Activated T-cell treated with anti-CD3 and anti-CD28 coated beads, Interleukin-2, amount 50 U/mL, for 72 hours (primary cell): Measurements from ENCODE around the gene MXRA7. TPM values are rescaled to one million over a fixed set of nuclear protein-coding genes. Genes with fewer than 3 reads are reported as not detected.
"Not testable (repeated sequence)": the region's sequence is repeated elsewhere in the genome, so short reads cannot be mapped to it uniquely, and the experiment has no call there.

Experiments used
- ATAC-seq, 2 donors: fragments of 150-1000 bp; cut with Tn5 transposase; replicated peaks in 1 of 2; 2 replicates each; pipeline ENCODE4 v1.10.0; 2021; ENCODE audit warnings: moderate library complexity in 2 of 2, mild to moderate bottlenecking in 1 of 2
- DNase-seq, 2 donors: peaks; one replicate each; pipeline ENCODE4 v3.0.0; 2021 to 2022; ENCODE audit warnings: mixed read lengths in 1 of 2
- H3K27ac Mint-ChIP-seq: one replicate; pipeline ENCODE4 v1.8.0; 2022; ENCODE audit warnings: mild to moderate bottlenecking, moderate library complexity, mixed read lengths
- H3K27me3 Mint-ChIP-seq: one replicate; pipeline ENCODE4 v1.8.0; 2022; ENCODE audit warnings: low read depth, mixed read lengths
- H3K36me3 Mint-ChIP-seq, 2 donors: one replicate each; pipeline ENCODE4 v1.8.0; 2022; ENCODE audit warnings: mixed read lengths in 2 of 2, mild to moderate bottlenecking in 1 of 2; ENCODE audit not compliant: insufficient read depth in 2 of 2
- H3K4me1 Mint-ChIP-seq: one replicate; pipeline ENCODE4 v1.8.0; 2022; ENCODE audit warnings: low read depth, mixed read lengths
- H3K4me3 Mint-ChIP-seq, 2 donors: one replicate each; pipeline ENCODE4 v1.8.0; 2022; ENCODE audit warnings: mild to moderate bottlenecking in 2 of 2, mixed read lengths in 2 of 2, moderate library complexity in 2 of 2
- H3K9me3 Mint-ChIP-seq, 2 donors: one replicate each; pipeline ENCODE4 v1.8.0; 2022; ENCODE audit warnings: mixed read lengths in 2 of 2
- total RNA-seq, 2 donors: library from RNA; stranded (reverse); gene quantifications; one replicate each; pipeline ENCODE4 v1.2.3, GENCODE V29; 2022

The MXRA7 gene
- total RNA-seq, 2 donors from 2014 or later: 17.4 to 21.8 TPM

DNA sequence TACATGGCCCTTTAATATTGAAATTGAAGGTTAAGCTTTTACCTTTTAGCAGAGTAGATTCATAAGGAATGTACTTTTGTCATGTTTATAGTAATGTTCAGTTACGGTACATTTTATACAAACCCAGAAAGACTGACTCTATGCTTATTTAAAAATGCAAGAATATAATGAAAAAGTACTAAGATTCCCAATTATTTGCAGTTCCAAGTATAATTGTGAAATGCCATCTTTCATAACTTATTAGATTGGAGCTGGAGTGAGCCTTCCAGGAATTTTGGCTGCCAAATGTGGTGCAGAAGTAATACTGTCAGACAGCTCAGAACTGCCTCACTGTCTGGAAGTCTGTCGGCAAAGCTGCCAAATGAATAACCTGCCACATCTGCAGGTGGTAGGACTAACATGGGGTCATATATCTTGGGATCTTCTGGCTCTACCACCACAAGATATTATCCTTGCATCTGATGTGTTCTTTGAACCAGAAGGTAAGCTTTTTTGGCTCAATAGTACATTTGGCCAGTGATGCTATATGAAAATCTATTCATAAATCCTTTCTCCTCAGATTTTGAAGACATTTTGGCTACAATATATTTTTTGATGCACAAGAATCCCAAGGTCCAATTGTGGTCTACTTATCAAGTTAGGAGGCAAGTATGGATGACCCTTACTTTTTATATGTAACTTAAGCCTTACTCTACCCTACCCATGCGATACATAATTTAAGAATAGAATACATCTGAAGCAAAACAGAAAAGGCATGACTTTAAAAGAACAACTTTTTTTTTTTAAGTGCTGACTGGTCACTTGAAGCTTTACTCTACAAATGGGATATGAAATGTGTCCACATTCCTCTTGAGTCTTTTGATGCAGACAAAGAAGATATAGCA lies 22.2 kb upstream of the MXRA7 start:
- peak overlapping the region; percentile 97 for H3K27ac Mint-ChIP-seq
- no peak for DNase-seq
- peaks cover 60% of the 10 kb centered on the region for H3K4me1 Mint-ChIP-seq

DNA sequence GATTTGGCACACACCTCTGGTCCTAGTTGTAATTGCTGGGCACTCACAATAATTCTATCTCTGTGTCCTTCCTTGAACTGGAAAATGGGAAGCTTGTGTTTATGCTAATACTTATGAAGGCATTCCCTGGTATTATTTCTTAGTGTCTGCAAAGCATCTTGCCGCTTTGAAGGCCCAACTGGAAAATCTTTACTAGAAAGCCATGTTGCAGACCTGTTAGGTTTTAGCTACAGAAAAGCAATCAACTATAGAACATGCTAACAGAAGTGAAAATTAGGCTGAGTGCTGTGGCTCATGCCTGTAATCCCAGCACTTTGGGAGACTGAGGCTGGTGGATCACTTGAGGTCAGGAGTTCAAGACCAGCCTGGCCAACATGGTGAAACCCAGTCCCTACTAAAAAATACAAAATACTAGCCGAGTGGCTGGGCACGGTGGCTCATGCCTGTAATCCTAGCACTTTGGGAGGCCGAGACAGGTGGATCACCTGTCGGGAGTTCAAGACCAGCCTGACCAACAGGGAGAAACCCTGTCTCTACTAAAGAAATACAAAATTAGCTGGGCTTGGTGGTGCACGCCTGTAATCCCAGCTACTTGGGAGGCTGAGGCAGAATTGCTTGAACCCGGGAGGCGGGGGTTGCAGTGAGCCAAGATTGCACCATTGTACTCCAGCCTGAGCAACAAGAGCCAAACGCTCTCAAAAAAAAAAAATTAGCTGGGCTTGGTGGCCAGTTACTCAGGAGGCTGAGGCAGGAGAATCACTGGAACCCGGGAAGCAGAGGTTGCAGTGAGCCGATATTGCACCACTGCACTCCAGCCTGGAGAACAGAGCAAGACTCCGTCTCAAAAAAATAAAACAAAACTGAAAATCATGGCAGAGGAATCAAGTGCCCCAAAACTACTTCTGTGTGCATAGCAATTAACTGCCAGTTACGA lies 21.3 kb upstream of the MXRA7 start:
- ATAC-seq, DNase-seq, H3K27me3 Mint-ChIP-seq, H3K9me3 Mint-ChIP-seq: not testable (repeated sequence)
- Mint-ChIP-seq H3K27ac (peak overlapping the region; percentile 91), H3K36me3 (peaks cover 22 to 46% of the 10 kb centered on the region in 2 donors), H3K4me3 (peak overlapping the region; percentile 12 to 94), H3K4me1 (peaks cover 64% of the 10 kb centered on the region)

More for the DNA sequence above, 22.2 kb upstream of the MXRA7 start:
- no peaks in the 10 kb centered on the region for H3K27me3 Mint-ChIP-seq
- peaks cover 21 to 44% of the 10 kb centered on the region in 2 donors for H3K36me3 Mint-ChIP-seq
- no peak for ATAC-seq
- peak overlapping the region; percentile 94 for H3K4me3 Mint-ChIP-seq
- H3K9me3 Mint-ChIP-seq: no peaks in the 10 kb centered on the region

DNA sequence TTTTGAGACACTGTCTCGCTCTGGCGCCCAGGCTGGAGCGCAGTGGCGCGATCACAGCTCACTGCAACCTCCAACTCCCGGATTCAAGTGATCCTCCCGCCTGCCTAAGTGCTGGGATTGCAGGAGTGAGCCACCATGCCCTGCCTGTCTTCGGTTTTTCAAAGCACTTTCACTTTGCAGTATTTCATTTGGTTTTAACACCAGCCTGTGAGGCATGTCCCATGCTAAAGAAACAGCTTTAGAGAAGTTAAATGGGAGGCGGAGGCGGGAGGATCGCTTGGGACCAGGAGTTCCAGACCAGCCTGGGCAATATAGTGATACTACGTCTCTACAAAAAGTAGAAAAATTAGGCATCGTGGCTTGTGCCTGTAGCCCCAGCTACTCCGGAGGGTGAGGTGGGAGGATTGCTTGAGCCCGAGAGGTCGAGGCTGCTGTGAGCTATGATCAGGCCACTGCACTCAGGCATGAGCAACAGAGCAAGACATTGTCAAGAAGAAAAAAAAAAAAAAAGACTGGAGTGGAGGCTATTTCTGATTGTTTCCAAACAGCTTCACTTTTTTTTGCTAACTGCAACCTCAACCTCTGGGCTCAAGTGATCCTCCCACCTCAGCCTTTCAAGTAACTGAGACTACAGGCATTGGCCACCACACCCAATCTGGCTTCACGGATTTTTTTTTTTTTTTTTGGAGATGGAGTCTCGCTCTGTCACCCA lies 17.1 kb upstream of the MXRA7 start:
- Mint-ChIP-seq H3K4me3 (peak overlapping the region; percentile 92 to 100), H3K4me1 (peaks cover 63% of the 10 kb centered on the region), H3K36me3 (peaks cover 10 to 32% of the 10 kb centered on the region in 2 donors), H3K27me3 (no peaks in the 10 kb centered on the region), H3K9me3 (no peaks in the 10 kb centered on the region), H3K27ac (peak overlapping the region; percentile 99)
- no peak for ATAC-seq
- DNase-seq: peak in 1 of 2 donors; percentile 37

DNA sequence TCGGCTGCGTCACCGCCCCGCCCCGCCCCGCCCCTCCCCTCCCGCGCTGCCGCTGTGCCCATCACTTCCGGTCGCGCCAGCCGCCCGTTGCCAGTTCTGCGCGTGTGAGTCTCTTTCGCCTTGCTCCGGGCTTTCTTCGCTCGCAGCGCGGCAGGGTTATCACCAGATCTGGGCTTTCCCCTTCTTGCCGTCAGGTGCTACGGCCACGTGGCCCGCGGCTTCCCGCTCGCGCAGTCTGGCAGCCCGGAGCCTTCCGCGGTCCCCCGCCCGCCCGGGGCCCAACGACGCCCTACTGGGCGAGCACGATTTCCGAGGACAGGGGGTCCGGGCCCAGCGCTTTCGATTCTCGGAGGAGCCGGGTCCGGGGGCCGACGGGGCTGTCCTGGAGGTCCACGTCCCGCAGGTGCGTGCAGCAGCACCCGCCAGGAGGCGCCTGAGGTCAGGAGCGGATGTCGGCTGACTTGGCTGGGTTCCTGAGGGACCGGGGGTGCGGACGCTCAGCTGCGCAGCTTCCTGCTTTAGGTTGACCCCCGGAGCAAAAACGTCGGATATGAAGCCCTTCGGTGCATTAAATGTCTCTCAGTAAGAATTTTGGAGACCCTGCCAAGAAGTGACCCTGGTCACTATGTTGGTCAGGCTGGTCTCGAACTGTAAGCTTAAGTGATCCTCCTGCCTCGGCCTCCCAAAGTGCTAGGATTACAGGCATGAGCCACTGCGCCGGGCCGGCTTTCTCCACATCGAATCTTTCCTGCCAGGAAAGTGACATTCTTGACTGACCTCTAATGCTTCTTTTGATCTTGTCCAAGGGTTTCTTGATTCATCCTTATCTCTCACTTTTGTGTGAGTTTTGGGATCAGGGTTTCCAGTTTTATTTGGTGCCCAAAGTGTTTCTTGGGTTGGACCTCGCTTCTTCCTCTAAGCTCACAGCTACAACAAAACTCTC lies 16.3 kb upstream of the MXRA7 start, which contains the start of gene METTL23:
Gene METTL23 (plus strand): TSS at position 64 of the 943 bp plus-strand sequence. CDS start 2,872 bp downstream, outside the sequence.
- peaks cover 55% of the 10 kb centered on the region for H3K4me1 Mint-ChIP-seq
- no peaks in the 10 kb centered on the region for H3K27me3 Mint-ChIP-seq
- peak within 1 kb of the TSS; percentile 99 for H3K27ac Mint-ChIP-seq
- H3K4me3 Mint-ChIP-seq: peak within 1 kb of the TSS; percentile 92 to 100
- DNase-seq: peak; percentile 88 to 97
- peak; percentile 74 to 75 for ATAC-seq
- no peaks in the 10 kb centered on the region for H3K9me3 Mint-ChIP-seq
- peaks cover 10 to 34% of the 10 kb centered on the region in 2 donors for H3K36me3 Mint-ChIP-seq

DNA sequence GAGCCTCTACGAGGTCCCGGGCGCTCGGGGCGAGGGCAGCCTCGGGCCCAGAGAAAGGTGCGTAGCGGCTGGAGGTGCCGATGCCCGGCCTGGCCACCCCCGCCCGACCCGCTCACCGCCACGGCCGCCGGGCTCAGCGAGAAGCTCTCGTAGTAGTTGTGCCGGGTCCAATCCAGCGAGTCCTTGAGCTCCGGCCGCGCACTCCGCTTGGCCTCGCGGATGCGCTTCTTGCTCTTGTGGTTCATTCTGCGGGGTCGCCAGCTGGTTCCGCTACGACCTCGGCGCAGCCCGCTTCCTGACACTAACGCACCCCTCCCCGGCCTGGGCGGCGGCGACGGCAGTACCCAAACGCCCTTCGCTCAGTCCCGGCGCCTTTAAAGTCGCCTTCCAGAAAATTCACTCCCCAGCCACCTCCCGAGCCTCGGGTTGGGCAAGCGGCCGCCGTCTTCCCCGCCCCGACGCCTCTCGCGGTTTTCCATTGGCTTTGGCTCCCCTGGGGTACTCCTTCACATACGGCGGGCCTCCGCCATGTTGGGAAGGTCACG lies 15.5 kb upstream of the MXRA7 start, which contains the start of gene JMJD6:
Gene JMJD6 (minus strand): TSS at position 376 of the 545 bp plus-strand sequence. CDS start 131 bp downstream, at position 245.
- peak; percentile 77 to 79 for ATAC-seq
- H3K27me3 Mint-ChIP-seq: no peaks in the 10 kb centered on the region
- peaks cover 14 to 39% of the 10 kb centered on the region in 2 donors for H3K36me3 Mint-ChIP-seq
- peak within 1 kb of the TSS; percentile 99 for H3K27ac Mint-ChIP-seq
- peak within 1 kb of the TSS; percentile 92 to 100 for H3K4me3 Mint-ChIP-seq
- peak in 1 of 2 donors; percentile 94 for DNase-seq
- H3K4me1 Mint-ChIP-seq: peaks cover 58% of the 10 kb centered on the region
- H3K9me3 Mint-ChIP-seq: no peaks in the 10 kb centered on the region

DNA sequence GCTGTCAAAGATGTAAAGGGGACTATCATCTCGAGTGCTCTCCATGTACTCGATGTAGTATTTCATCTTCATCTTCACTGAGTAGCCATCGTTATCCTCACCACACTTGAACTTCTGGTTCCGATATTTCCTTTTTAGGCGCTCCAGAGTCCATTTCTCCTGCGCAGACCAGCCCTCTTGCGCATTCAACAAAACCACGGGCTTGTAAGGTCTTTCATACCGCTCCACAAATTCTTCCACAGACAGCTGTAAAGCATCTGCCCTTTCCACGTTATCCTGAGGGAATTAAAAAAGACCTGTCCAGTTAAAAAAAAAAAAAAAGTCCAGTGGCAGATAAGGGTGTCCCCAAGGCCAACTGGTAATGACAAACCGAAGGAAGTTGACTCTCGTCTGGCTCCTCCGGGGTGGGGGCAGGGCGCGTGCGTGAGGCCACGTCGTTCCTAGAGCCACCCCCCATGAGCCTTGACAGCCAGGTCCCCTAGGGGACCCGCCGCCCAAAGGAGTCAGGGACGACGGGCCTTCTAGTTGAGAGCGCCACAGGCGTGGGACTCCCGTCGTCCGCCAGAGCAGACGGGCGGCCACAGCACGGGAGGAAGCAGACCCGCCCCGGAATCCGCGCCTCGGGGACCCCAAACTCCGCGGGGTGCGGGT lies 14.9 kb upstream of the MXRA7 start:
- peak overlapping the region; percentile 92 to 100 for H3K4me3 Mint-ChIP-seq
- DNase-seq: peak; percentile 80 to 82
- ATAC-seq: peak; percentile 19 to 37
- no peaks in the 10 kb centered on the region for H3K27me3 Mint-ChIP-seq
- no peaks in the 10 kb centered on the region for H3K9me3 Mint-ChIP-seq
- peak overlapping the region; percentile 99 for H3K27ac Mint-ChIP-seq
- H3K36me3 Mint-ChIP-seq: peaks cover 14 to 43% of the 10 kb centered on the region in 2 donors
- H3K4me1 Mint-ChIP-seq: peaks cover 61% of the 10 kb centered on the region

DNA sequence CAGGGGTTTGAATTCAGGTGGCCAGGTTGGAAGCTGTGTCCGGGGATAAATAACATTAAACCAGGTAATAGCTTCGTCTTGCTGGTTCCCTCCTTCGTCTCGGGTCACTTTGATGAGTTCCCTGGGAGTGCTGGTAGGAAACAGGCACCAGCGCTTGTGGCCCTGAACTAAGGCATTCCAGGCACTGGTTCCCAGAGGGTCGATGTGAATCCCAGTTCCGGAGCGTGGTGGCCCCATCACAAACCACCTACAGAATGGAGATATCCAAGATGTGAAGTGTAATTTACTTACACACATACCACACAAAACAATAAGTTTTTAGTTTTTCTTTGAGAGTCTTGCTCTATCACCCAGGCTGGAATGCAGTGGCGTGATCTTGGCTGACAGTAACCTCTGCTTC lies 13.0 kb upstream of the MXRA7 start:
- Mint-ChIP-seq H3K9me3 (no peaks in the 10 kb centered on the region), H3K27ac (no peak overlapping the region), H3K4me1 (peaks cover 48% of the 10 kb centered on the region)

DNA sequence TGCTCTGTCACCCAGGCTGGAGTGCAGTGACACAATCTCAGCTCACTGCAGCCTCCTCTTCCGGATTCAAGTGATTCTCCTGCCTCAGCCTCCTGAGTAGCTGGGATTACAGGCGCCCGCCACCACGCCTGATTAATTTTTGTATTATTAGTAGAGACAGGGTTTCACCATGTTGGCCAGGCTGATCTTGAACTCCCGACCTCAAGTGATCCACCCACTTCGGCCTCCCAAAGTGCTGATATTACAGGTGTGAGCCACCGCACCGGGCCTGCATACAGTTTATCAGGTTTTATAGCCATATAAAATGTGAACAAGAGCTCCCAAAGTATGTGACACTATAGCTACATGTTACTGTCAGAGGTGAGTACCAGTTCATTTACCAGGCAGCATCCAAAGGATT lies 12.2 kb upstream of the MXRA7 start:
- not testable (repeated sequence) for H3K27me3 Mint-ChIP-seq, DNase-seq, H3K27ac Mint-ChIP-seq, ATAC-seq, H3K4me3 Mint-ChIP-seq, H3K9me3 Mint-ChIP-seq
- peaks cover 40% of the 10 kb centered on the region for H3K4me1 Mint-ChIP-seq
- peaks cover 20 to 51% of the 10 kb centered on the region in 2 donors for H3K36me3 Mint-ChIP-seq

More for the DNA sequence above, 13.0 kb upstream of the MXRA7 start:
- peaks cover 17 to 47% of the 10 kb centered on the region in 2 donors for H3K36me3 Mint-ChIP-seq
- DNase-seq (no peak), ATAC-seq (no peak)
- H3K27me3 Mint-ChIP-seq: no peaks in the 10 kb centered on the region
- no peak overlapping the region for H3K4me3 Mint-ChIP-seq

DNA sequence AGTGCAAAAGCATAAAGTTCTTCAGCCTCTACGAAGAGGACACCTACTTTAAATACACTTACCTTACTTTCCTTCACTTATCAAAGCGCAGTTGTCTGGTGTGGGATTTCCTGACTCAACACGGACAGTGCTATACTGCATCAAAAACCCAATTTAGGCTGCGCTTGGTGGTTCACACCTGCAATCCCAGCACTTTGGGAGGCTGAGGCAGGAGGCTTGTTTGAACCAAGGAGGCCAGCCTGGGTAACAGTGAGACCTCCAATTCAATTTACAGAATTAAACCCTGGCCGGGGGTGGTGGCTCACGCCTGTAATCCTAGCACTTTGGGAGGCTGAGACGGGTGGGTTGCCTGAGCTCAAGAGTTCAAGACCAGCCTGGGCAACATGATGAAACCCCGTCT lies 11.5 kb upstream of the MXRA7 start:
- Mint-ChIP-seq H3K4me1 (peaks cover 38% of the 10 kb centered on the region), H3K36me3 (peaks cover 20 to 53% of the 10 kb centered on the region in 2 donors), H3K27ac (no peak overlapping the region), H3K4me3 (peak overlapping the region in 1 of 2 donors; percentile 7), H3K27me3 (no peaks in the 10 kb centered on the region), H3K9me3 (no peaks in the 10 kb centered on the region)
- no peak for DNase-seq
- no peak for ATAC-seq

DNA sequence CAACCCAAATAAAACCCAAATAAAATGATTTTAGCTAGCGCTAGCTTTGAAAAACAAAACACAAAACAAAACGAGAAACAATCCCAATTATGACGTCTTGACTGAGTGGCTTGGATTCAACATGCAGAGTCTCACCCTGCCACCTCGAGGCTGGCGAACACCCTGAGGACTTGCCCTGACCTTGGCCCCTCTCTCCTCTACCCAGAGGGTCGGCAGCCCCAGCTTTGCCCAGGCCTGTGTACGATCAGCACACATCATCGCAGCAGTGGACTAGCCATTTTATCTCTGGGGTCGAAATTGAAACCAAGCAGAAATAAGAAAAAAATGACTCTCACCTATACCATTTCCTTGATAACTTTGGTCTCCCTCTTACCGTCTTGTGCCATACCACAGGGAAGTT lies 10.7 kb upstream of the MXRA7 start:
- peaks cover 44% of the 10 kb centered on the region for H3K4me1 Mint-ChIP-seq
- H3K27me3 Mint-ChIP-seq: no peaks in the 10 kb centered on the region
- DNase-seq (no peak), ATAC-seq (no peak)
- no peaks in the 10 kb centered on the region for H3K9me3 Mint-ChIP-seq
- peaks cover 18 to 53% of the 10 kb centered on the region in 2 donors for H3K36me3 Mint-ChIP-seq
- peak overlapping the region; percentile 79 for H3K27ac Mint-ChIP-seq
- no peak overlapping the region for H3K4me3 Mint-ChIP-seq

DNA sequence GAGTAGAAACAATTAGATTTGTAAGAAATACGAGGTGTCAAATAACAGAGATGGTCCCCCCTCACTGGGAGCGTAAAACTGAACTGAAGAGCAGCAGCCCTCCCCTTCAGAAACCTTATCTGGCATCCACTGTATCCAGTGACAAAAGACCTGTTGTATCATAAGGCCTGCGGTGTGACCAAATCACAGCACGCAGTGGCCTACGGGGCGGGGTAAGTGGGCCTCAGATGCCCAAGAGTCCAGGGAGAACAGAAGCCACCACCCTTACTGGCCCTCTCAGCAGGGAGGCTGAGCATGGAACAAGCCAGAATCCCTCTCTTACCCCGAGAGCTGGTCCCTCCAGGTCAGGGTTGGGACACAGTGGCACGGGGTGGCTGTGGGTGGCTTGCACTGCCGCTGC lies 10.2 kb upstream of the MXRA7 start:
- Mint-ChIP-seq H3K4me1 (peaks cover 49% of the 10 kb centered on the region), H3K36me3 (peaks cover 22 to 51% of the 10 kb centered on the region in 2 donors), H3K4me3 (no peak overlapping the region), H3K9me3 (no peaks in the 10 kb centered on the region), H3K27me3 (no peaks in the 10 kb centered on the region), H3K27ac (peak overlapping the region; percentile 10)
- ATAC-seq: no peak
- no peak for DNase-seq
